ENCODE data around the gene HBD. TPM values are rescaled to one million over a fixed set of nuclear protein-coding genes. Genes with fewer than 3 reads are reported as not detected.
A peak's percentile ranks its signal among the peaks of the same experiment; 100 is the strongest.

The HBD gene
- polyA plus RNA-seq, 1 experiment = 42.2 TPM

GRCh38 chr11:5203366-5203765 lies 30.9 kb downstream of the HBD start:
- DNase-seq (ENCODE audit: low read depth, low spot score) = no peak
- H3K27ac ChIP-seq (ENCODE audit: low read depth, low read length) = no peak overlapping the region
- ChIA-PET POLR2A (interaction anchor here (0.7 kb wide), 1 partner anchor 78 kb away, joined by 4 read pairs; no protein-coding TSS in a partner anchor), CTCF (interaction anchor here (0.8 to 6.5 kb wide), 8 partner anchors 10 to 178 kb away, joined by 3 to 63 read pairs (median 5); no protein-coding TSS in a partner anchor)
- no peaks in the 10 kb centered on the region for H3K9me3 ChIP-seq (ENCODE audit: control insufficient read depth, insufficient read depth, low read length)
- H3K27me3 ChIP-seq (ENCODE audit: control insufficient read depth, insufficient read depth, low read length) = no peaks in the 10 kb centered on the region
- no peak for TF ChIP-seq CTCF (IDR thresholded peaks at IDR 0.05; ENCODE audit: low read depth, low read length)
- no peak overlapping the region for H3K4me3 ChIP-seq (ENCODE audit: low read depth, low read length)

DNA sequence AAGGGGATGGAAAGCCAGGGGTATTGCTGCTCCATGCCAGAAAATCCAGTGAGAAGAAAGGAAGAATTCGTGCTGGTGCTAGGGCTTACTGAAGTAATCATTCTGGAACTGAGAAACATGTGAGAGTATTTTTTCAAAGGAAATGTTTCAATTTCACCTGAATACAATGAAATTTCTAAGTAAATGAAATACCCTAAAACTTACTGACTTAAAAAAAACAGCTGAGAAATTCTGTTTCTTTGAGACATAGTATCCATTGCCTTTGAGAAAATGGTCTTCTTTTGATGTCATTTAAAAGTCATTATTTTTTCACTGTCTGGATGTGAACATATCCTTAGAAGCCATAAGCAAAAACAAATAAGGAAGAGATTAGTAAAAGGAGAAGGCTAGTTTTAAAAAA lies 33.7 kb downstream of the HBD start, which contains the start of gene OR51V1:
TSS of gene OR51V1 (minus strand) at position 101 of the 400 bp plus-strand sequence. CDS start at position 101, 0 bp downstream.
- Histone ChIP-seq H3K9me3 (ENCODE audit: control insufficient read depth, insufficient read depth, low read length) (no peaks in the 10 kb centered on the region), H3K27ac (ENCODE audit: low read depth, low read length) (no peak within 1 kb of the TSS), H3K4me3 (ENCODE audit: low read depth, low read length) (no peak within 1 kb of the TSS), H3K27me3 (ENCODE audit: control insufficient read depth, insufficient read depth, low read length) (no peaks in the 10 kb centered on the region)
- CTCF ChIA-PET = interaction anchor here (2.1 to 6.5 kb wide), 3 partner anchors 75 to 181 kb away, joined by 11 to 63 read pairs (median 19); no protein-coding TSS in a partner anchor
- no peak for DNase-seq (ENCODE audit: low read depth, low spot score)
- no peak for TF ChIP-seq CTCF (IDR thresholded peaks at IDR 0.05; ENCODE audit: low read depth, low read length)
- POLR2A ChIA-PET = no interaction called here

DNA sequence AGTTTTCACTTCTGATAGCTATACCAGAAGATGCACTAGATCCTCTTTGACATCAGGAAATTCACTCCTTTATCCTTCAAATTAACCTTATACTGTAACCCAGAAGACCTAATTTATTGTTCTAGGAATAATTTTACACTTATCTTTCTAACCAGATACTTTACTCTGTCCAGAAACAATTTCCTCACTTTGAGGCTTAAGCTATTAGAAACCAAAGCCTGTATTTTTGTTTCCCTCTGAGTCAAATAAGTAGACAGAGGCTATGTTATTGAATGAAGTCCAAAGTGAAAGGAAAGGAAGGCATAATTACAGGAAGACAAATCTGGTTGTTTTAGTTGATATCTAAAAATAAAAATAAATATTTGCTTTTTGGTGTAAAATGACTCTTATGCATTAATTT lies 36.0 kb downstream of the HBD start:
- ChIA-PET POLR2A (no interaction called here), CTCF (interaction anchor here (0.6 to 1.6 kb wide), 6 partner anchors 45 to 570 kb away, joined by 3 to 7 read pairs (median 3); no protein-coding TSS in a partner anchor)
- no peak overlapping the region for H3K27ac ChIP-seq (ENCODE audit: low read depth, low read length)

DNA sequence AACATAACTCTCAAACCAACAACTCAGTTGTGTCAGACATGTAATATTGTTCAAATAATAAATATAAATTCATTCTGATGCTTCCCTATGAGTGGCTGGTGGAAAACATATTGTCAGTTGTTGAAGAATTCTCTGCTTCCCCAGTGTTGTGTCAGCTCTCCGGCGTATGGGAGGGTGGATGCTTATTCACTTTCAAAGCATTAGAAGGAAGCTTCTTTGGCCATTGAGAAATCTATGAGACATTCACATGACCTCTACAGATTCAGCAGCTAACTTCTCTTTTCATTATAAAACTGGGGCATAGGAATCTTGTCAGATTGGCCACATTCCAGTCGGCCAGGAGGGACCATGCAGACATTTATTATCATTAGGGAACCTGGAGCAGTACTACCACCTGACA lies 36.7 kb downstream of the HBD start:
- Histone ChIP-seq H3K9me3 (ENCODE audit: control insufficient read depth, insufficient read depth, low read length) (no peaks in the 10 kb centered on the region), H3K27me3 (ENCODE audit: control insufficient read depth, insufficient read depth, low read length) (no peaks in the 10 kb centered on the region), H3K4me3 (ENCODE audit: low read depth, low read length) (no peak overlapping the region), H3K27ac (ENCODE audit: low read depth, low read length) (no peak overlapping the region)
- ChIA-PET POLR2A (interaction anchor here (0.5 kb wide), 1 partner anchor 131 kb away, joined by 3 read pairs; no protein-coding TSS in a partner anchor), CTCF (interaction anchor here (1.0 to 1.3 kb wide), 3 partner anchors 74 to 184 kb away, joined by 3 to 4 read pairs (median 3); no protein-coding TSS in a partner anchor)
- no peak for TF ChIP-seq CTCF (IDR thresholded peaks at IDR 0.05; ENCODE audit: low read depth, low read length)
- peak; percentile 7 for DNase-seq (ENCODE audit: low read depth, low spot score)

More for the DNA sequence above, 36.0 kb downstream of the HBD start:
- Histone ChIP-seq H3K27me3 (ENCODE audit: control insufficient read depth, insufficient read depth, low read length) (no peaks in the 10 kb centered on the region), H3K4me3 (ENCODE audit: low read depth, low read length) (no peak overlapping the region), H3K9me3 (ENCODE audit: control insufficient read depth, insufficient read depth, low read length) (no peaks in the 10 kb centered on the region)
- no peak for TF ChIP-seq CTCF (IDR thresholded peaks at IDR 0.05; ENCODE audit: low read depth, low read length)
- DNase-seq (ENCODE audit: low read depth, low spot score) = no peak

- Histone ChIP-seq H3K4me3 (ENCODE audit: low read depth, low read length) (no peak overlapping the region), H3K27ac (ENCODE audit: low read depth, low read length) (no peak overlapping the region), H3K9me3 (ENCODE audit: control insufficient read depth, insufficient read depth, low read length) (no peaks in the 10 kb centered on the region), H3K27me3 (ENCODE audit: control insufficient read depth, insufficient read depth, low read length) (no peaks in the 10 kb centered on the region)
- CTCF ChIA-PET = interaction anchor here (0.6 to 1.3 kb wide), 5 partner anchors 73 to 185 kb away, joined by 3 to 4 read pairs (median 3); no protein-coding TSS in a partner anchor
- TF ChIP-seq CTCF (IDR thresholded peaks at IDR 0.05; ENCODE audit: low read depth, low read length) = no peak
- DNase-seq (ENCODE audit: low read depth, low spot score) = no peak
- POLR2A ChIA-PET = no interaction called here
These were observed 37.6 kb downstream of the HBD start for GRCh38 chr11:5196731-5197130.

Data from AG04450 (cell line).